HG02938 (cell line): Measurements from ENCODE around the gene ZNF532.
A peak's percentile ranks its signal among the peaks of the same experiment; 100 is the strongest.

Experiments
- ATAC-seq: cut with Tn5 transposase; IDR thresholded peaks from one replicate; pipeline ENCODE4 v1.9.1; 2021; ENCODE audit warnings: mild to moderate bottlenecking, moderate library complexity; ENCODE audit not compliant: unreplicated experiment

ZNF532 gene

DNA sequence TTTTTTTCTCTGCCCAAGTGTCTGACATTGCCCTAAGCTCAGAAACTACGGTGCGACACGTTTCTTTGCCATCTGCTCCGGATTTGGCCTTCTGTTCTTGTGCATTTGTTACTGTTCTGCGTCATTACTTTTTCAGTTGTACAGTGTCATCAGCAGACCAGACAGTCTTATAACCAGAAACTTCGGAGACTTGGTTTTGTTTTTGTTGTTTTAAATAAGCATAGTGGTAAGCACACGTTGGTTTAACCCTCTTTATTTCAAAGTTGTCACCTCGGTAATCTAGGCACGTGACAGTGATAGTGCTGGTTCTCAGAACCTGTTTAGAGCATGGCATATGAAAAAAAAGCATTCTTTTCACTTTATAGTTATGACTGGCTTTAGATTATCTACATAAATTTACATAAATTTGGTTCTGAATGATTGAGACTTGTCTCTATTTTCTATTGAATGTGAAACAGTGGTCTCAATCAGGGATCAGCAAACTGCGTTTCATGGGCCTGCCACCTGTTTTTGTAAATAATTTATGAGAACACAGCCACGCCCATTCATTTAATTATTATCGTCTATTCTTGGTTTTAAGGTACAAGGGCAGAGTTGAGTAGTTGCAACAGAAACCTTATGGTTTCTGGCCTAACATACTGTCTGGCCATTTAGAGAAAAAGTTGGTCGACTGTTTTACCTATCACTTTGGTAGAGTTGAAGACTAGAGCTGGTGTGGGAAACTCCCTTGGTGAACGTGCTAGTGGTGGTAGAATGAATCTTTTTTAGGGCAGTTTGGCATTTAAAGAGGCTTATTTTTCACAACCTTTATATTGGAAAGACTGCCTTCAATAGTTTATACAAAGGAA lies 106.5 kb downstream of the ZNF532 start:
- ATAC-seq, result peak; percentile 83

DNA sequence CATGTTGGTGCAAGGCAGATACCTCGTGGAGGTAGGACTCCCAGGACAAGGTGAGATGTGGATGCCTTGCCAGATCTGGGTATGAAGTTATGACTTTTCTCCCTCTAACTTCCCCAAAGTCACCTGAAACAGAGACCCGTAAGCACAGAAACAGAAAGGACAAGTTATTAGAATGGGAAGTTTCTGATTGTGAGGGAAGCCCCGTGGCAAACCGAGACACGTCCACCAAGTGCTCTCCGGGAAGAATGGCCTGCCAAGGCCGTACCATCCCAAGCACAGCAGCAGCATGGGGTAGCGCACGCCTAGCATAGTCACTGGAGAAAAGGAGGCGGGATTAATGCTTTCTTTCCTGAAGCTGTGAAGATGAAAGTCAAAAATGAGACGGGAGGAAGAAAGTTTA lies 110.6 kb downstream of the ZNF532 start:
- no peak for ATAC-seq

DNA sequence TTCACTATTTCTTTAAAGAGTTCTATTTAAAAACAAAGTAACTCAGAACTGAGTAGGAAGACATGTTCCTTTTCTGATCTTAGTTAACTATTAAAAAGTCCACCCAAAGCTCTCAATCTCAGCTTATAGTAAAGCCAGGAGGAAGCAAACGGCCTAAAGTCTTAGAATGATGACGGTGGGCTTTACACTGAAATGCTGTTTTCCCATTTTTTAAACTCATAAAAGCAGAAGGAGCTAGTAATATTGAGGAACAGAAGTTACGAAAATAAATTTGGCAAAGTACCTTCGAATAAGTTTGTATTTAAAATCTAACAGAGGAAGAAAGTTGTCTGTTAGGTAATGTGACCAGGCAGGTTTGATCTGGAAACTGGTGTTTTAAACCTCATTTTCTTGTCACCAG lies 111.1 kb downstream of the ZNF532 start:
- ATAC-seq, result no peak

DNA sequence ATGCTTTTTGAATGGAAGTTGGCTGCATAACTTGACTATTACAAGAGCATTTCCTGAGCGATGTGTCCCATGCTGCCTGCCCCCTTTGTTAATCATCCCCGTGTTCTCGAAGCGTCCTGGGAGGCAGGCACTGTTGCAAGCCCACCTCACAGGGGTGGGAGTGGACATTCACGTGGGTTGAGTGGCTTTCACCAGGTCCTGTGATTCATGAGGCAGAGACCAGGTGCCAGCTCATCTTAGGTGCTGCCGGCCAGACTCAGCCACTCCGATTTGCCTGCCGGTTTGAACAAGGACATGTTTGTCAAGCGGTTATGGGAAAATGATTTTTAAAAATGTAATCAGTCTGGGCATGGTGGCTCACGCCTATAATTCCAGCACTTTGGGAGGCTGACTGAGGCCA lies 112.5 kb downstream of the ZNF532 start:
- no peak for ATAC-seq

DNA sequence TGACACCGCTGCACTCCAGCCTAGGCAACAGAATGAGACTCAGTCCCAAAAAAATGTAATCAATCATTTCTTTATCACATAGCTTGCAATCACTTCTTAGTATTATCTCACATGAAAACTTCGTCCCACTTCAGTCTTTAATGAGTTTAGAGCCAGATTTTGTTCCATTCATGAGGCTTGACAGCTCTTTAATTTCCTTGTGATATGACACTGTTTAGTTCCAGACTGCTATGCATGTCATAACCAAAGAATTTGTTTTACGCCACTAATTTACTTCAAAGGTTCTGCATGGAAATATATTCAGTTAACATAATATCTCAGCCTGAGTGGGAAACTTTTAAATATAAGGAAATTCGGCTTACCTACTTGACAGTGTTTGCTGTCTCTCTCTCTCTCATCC lies 113.1 kb downstream of the ZNF532 start:
- ATAC-seq, result no peak

DNA sequence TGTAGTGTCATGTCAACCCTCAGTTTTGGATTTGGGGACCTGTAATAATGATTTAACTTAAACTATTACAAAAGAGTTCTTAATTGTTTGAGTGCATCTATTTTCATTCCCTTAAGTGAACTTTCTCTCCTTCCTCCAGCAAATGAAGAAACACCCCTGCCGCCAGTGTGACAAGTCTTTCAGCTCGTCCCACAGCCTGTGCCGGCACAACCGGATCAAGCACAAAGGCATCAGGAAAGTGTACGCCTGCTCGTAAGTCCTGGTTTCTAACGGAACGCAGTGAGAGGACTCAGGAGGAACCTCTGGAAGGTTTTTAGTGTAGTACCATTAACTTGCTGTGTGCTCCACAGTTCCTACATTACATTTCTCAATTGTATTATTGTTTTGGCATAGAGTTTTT lies 114.2 kb downstream of the ZNF532 start:
- no peak for ATAC-seq

DNA sequence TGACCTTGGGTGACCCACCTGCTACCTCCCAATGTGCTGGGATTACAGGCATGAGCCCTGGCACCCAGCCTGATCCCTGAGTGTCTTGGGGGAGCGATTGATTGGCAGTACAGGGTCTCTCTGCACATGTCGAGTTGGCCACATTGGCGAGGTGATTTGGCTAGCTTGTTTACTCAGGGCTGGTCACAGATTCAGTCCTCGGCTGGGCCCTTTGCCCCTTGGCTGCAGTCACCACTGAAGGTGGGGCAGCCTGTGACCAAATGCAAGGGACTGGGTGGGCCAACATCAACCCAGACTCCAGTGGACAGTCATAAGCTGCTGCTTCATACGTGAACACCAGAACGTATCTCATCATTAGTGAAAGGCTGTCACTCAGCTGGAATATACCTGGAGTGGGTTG lies 114.9 kb downstream of the ZNF532 start:
- ATAC-seq, result no peak

DNA sequence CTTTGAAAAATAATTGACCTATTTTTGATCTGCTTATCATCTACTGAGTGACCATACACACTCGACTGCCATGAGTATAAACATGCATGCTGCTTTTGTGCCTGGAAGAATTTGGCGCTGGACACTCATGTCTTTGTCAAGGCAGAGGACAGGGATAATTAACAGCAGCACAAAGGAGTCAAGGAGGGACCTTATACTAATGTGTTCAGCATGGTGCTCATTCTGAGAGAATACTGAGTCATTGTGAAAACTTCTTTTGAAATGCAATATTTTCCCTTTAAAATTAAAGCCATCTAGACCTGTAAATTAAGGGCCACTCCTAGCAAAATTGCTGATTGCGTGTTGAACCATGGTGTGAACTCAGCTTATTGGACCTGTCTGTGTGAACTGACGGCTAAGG lies 116.3 kb downstream of the ZNF532 start:
- ATAC-seq, result no peak

DNA sequence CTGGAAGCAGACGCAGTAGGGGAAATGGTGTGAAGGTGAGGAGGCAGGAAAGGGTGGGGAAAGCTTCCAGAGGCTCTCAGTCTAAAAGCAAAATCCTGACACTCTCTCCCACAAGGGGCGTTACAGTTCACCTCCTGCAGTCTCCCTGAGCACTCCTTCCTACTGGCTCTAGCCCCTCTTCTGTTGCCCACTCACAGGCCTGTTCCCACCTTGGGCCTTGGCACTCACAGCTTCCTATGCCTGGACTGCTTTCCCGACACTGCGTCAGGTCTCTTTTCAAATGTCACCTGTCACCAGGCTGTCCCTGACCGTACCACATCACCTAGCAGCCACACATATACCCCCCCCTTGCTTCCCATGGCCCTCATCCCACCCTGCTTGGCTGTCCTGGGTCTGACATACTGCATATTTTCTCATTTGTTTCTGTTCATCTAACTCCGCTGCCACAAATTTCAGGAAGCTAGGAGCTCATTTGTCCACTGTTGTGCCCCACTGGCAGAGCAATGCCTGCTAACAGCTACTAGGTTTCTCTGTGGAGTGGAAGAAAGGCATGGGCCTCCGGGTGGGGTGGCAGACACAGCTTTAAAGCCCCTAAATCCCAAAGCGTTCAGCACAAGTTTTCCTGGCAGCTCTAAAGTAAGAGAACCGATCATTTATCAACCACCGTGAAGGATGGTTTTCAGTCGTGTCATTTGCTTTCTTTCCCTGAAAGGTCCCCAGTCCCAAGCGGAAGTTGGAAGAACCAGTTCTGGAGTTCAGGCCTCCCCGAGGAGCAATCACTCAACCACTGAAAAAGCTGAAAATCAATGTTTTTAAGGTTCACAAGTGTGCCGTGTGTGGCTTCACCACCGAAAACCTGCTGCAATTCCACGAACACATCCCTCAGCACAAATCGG lies 118.8 kb downstream of the ZNF532 start:
- ATAC-seq, result no peak

DNA sequence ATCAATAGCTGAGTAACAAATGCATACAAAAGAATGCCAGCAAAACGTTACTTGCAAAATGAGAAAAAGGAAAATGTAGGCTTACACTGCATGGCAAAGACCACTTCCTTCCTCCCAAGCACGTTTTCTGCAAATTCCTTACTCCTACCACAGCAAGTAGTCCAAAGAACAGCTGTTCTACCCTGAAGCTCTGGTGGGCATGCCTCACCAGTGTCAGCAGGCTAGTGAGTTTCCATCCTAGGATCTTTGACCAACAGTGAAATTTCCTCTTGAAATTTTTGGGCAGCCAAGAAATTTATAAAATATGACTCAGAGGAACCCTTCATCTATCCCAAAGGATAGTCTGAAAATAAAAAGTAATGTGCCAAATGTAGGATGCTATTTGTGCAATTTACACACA lies 123.9 kb downstream of the ZNF532 start:
- no peak for ATAC-seq

DNA sequence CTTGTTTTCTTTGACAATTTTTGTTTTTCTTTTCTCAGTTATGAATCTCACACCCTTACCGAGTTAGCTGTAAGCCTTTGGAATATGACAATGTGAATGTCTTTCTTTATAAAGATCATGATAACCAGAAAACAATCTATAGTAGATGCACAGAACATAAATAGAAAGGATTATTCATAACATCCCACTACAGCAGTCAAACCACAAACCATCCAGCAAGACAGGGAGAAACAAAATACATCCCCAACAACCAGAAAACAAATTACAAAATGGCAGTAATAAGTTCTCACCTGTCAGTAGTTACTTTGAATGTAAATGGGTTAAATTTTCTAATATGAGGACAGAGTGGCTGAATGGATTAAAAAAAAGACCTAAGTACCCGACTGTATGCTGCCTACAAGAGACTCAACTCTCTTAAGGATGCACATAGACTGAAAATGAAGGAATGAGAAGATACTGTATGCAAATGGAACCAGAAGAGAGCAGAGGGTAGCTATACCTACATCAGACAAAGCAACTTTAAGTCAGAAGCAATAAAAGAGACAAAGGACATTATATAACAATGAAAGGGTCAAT lies 124.6 kb downstream of the ZNF532 start:
- no peak for ATAC-seq

DNA sequence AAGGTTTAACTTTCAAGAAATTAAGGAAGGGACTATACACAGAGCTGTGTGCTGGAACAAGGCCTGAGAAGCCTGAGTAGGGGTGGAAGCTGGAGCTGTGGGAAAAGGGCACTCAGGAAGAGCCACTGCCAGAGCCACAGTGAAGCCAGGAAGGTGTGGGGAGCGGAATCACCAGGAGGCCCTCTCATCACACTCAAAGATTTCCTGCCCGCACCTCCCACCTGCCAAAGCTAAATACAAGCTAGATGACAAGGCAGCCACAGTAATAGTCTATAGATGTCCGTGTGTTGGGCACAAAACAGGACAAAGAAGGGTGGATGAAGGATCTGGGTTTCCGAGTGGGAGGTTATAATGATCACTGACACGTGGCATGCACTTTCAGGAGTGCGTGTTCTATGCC lies 126.0 kb downstream of the ZNF532 start:
- no peak for ATAC-seq

DNA sequence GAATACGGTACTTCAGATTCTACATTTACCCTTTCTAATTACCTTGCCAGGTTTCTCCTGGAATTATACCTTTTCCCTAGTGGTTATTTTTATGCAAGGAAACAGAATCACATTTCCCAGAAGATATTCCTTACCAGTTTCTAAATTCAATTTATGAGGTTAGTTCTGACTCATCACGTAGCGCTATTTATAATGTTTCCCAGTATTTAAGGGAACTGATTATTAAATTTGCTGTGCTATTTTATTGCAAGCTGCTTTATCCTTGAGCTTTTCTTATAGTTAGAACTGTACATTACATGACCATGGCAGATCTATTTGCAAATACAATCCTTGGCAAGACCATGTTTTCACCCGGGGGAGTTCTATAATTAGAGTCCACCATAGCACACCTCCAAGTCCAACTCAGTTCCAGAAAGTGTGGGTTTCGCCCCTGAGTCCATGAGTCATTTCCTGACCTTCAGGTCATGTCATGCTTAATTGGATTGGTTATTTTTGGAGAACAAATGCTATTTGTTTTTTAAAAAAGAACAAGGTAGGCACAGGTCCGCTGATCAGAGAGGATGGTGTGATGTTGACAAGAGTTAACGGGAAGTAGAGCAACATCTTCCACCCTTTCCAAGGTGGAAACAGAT lies 126.6 kb downstream of the ZNF532 start:
- peak; percentile 90 for ATAC-seq

DNA sequence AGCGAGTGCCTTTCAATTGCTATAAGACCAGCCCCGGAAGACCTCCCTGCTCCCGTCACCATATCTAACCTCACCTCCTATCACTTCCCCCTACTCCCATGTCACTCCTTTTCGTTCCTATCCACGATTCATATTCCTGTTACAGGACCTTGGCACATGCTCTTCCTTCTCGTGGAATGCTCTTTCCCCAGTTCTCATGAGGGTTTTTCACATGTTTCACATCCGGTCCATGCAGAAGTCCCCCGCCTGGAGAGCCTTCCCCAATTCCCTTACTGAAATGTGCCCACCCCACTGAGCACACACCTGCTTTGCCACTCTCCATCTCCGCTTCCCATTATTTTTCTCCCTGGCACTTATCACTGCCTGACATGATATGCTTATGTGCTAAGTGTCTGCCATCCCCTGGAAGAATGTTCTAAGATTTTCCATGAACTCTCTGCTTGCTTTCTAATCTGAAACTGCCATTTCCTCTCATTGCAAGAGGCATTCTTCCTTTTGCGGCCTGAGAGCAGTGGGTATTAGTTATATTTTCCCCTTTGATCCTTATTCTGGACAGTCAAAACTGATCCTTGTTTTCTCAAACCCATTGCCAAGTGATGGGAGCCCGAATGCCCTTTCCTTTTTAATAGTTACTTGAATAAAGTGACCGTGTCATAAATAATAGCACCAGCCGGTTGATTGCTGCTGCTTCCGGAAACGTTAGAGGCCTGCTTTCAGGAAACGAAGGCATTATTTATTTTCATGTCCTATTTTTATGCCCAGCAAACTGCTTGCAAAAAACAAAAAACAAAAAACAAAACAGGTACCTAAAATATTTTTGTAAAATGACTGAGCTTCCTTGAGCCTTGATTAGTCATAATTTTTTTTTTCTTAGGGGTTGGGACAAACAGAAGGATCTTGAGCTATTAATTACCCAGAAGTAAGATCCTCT lies 127.9 kb downstream of the ZNF532 start:
- no peak for ATAC-seq

DNA sequence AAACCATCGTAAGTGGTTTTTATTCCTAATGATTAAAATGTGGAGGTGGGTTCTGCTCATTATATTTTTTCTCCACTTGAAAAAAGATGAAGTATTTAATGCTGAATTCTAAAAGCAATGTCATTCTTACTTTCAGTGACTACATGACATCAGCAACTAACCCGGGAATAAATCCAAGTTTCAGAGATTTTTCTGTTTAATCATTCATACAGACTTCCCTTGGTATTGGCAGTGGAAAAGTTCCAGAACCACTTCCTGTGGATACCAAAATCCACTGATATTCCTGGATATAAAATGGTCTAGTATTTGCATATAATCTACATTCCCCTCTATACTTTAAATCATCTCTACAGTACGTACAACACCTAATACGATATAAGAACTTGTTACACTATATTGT lies 128.6 kb downstream of the ZNF532 start:
- ATAC-seq, result no peak

DNA sequence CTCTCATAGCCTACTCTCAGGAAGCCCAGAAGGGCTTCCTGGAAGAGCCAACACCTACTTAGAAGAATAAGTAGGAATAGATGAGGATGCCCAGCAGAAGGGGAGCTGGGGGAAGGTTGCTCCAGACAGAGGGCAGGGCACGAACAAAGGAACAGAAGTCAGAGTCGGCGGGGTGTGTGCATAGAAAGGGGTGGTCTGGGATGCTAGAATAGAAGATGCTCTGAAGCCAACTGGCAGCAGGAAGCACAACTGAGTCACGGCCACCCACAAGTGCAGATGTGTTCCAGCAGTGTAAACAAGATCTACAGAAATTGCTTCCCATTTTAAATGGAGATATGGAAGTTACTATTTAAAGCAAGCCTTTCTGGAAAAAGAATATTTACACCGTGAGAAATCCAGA lies 131.0 kb downstream of the ZNF532 start:
- ATAC-seq, result no peak

DNA sequence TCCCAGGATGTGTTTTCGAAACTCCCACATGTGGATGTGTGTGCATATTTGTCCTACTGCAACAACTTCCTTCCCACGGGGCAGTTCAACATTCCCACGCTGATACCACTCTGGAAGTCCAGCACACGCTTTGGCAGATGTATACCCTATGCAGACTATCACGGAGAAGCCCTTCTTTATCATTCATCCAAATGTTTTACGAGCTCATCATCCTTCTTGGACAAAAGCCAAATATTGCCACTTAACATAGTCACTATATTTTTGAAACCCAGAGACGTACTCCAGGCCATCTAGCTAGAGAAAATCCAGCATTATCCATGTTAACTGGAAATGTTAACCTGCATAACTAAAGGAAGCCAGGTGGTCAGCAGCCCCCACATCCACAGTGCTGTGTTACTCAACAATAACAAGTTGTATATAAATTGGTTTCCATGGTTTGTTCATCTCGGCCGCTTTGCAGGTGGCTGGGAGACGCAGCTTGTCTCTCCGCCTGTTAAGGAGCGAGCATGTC lies 131.5 kb downstream of the ZNF532 start:
- ATAC-seq, result no peak

DNA sequence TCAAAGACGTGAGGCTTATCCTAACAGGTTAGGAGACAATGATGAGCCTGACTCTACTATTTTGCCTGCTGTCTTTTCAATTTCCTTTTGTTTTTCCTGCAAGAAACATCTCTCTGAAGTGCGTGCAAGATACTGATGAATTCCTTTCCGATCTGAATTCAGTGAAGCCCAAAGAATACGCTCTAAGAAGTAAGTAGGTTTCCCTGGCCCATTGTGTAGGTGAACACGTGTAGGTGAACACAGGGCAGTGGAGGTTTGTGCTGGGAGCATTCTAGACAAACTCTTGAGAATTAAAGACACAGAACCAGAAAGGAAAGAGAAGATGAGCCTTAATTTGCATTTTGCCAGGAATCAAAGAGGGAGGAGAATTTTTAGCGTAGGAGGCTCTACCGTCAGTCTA lies 132.0 kb downstream of the ZNF532 start:
- ATAC-seq, result no peak

DNA sequence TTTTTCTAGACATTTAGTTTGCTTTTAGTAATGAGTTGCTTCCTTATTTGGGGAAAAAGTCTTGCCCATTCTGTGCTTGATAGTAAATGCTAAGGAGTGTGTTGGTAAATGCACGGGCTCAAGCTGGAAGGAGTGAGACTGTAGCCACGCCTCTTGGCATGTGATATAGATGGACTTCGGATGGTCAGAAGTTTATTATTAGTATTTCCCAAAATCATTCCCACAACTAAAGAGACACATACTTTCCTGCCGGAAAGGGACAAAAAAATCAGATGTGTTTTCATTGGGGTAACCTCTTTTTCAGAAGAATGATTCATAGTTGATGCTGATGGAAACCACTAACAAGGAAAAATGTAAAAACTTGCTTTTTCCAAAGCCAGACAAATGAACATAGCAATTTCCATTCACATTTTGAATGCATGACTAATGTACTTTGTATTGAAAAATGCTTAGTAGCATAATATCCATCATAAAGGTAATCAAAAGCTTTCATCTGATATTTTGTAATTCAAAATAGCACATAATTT lies 133.2 kb downstream of the ZNF532 start:
- no peak for ATAC-seq
